ENCODE results near the gene FAM53B. TPM values are rescaled to one million over a fixed set of nuclear protein-coding genes. Genes with fewer than 3 reads are reported as not detected.

FAM53B gene
- total RNA-seq, 2 donors from 2014 or later: 17.1 to 21.1 TPM

GRCh38 chr10:124652701-124653100, 91.5 kb downstream of the FAM53B start:
- TF ChIP-seq CTCF (IDR thresholded peaks at IDR 0.05) (no peak), POLR2A (IDR thresholded peaks at IDR 0.05) (no peak)
- no peaks in the 10 kb centered on the region for H3K27me3 ChIP-seq
- DNase-seq: no peak
- no peak overlapping the region for H3K27ac ChIP-seq
- 77 to 79% methylated on average over 7 to 8 of the region's 8 CpGs for WGBS, 2 donors
- peaks cover 15% of the 10 kb centered on the region for H3K4me1 ChIP-seq
- H3K36me3 ChIP-seq (replicated peaks in 1 of 2; ENCODE audit: insufficient read depth in 1 of 2, low read depth in 2 of 2): no peaks in the 10 kb centered on the region
- H3K4me3 ChIP-seq: no peak overlapping the region
- intact Hi-C loops (cut with DNase I): no loop called here
- no peaks in the 10 kb centered on the region for H3K9me3 ChIP-seq
- ATAC-seq: no peak

- H3K4me1 ChIP-seq: peaks cover 20% of the 10 kb centered on the region
- no peak for ATAC-seq
- no peak overlapping the region for H3K27ac ChIP-seq
- no peaks in the 10 kb centered on the region for H3K27me3 ChIP-seq
- H3K36me3 ChIP-seq (replicated peaks in 1 of 2; ENCODE audit: insufficient read depth in 1 of 2, low read depth in 2 of 2): no peaks in the 10 kb centered on the region
- TF ChIP-seq POLR2A (IDR thresholded peaks at IDR 0.05) (no peak), CTCF (IDR thresholded peaks at IDR 0.05) (no peak)
- no peak for DNase-seq
- intact Hi-C loops (cut with DNase I): no loop called here
- no peaks in the 10 kb centered on the region for H3K9me3 ChIP-seq
- 81 to 84% methylated on average over 4 to 5 of the region's 5 CpGs for WGBS, 2 donors
- no peak overlapping the region for H3K4me3 ChIP-seq
Measured at GRCh38 chr10:124652200-124652599, 92.0 kb downstream of the FAM53B start.

- 78 to 87% methylated on average over 7 to 14 of the region's 14 CpGs for WGBS, 2 donors
Measured at GRCh38 chr10:124651402-124651891, 92.7 kb downstream of the FAM53B start.

GRCh38 chr10:124650820-124651401, 93.3 kb downstream of the FAM53B start:
- Histone ChIP-seq H3K9me3 (no peaks in the 10 kb centered on the region), H3K27ac (no peak overlapping the region), H3K4me3 (no peak overlapping the region), H3K4me1 (peaks cover 28% of the 10 kb centered on the region), H3K36me3 (replicated peaks in 1 of 2; ENCODE audit: insufficient read depth in 1 of 2, low read depth in 2 of 2) (no peaks in the 10 kb centered on the region), H3K27me3 (no peaks in the 10 kb centered on the region)
- TF ChIP-seq POLR2A (IDR thresholded peaks at IDR 0.05) (no peak), CTCF (IDR thresholded peaks at IDR 0.05) (no peak)
- intact Hi-C loops (cut with DNase I): no loop called here
- DNase-seq (no peak), ATAC-seq (no peak)
- WGBS, 2 donors: 83 to 86% methylated on average over 12 to 13 of the region's 13 CpGs

More at GRCh38 chr10:124651402-124651891, 92.7 kb downstream of the FAM53B start:
- Histone ChIP-seq H3K27me3 (no peaks in the 10 kb centered on the region), H3K27ac (no peak overlapping the region), H3K36me3 (replicated peaks in 1 of 2; ENCODE audit: insufficient read depth in 1 of 2, low read depth in 2 of 2) (no peaks in the 10 kb centered on the region), H3K4me1 (peaks cover 27% of the 10 kb centered on the region), H3K4me3 (no peak overlapping the region), H3K9me3 (no peaks in the 10 kb centered on the region)
- DNase-seq (no peak), ATAC-seq (no peak)
- intact Hi-C loops (cut with DNase I): no loop called here
- no peak for TF ChIP-seq CTCF (IDR thresholded peaks at IDR 0.05)

- Histone ChIP-seq H3K36me3 (replicated peaks in 1 of 2; ENCODE audit: insufficient read depth in 1 of 2, low read depth in 2 of 2) (no peaks in the 10 kb centered on the region), H3K4me3 (no peak overlapping the region), H3K4me1 (peaks cover 28% of the 10 kb centered on the region), H3K27me3 (no peaks in the 10 kb centered on the region), H3K27ac (no peak overlapping the region), H3K9me3 (no peaks in the 10 kb centered on the region)
- WGBS, 2 donors: 93 to 96% methylated on average over 12 of the region's 12 CpGs
- TF ChIP-seq POLR2A (IDR thresholded peaks at IDR 0.05): no peak
- TF ChIP-seq CTCF (IDR thresholded peaks at IDR 0.05): no peak
- no peak for DNase-seq
- intact Hi-C loops (cut with DNase I): no loop called here
- no peak for ATAC-seq
Measured at GRCh38 chr10:124650263-124650662, 93.9 kb downstream of the FAM53B start.

Measured in body of pancreas (tissue), 4 donors.